Stimulated activated CD8-positive, alpha-beta memory T cell treated with anti-CD3 and anti-CD28 coated beads, Interleukin-12 subunit alpha, Interleukin-12 subunit beta, amount 100 ng/mL, for 4 hours (primary cell): Measurements from ENCODE around the gene MCRS1.
A peak's percentile ranks its signal among the peaks of the same experiment; 100 is the strongest.
"Not testable (repeated sequence)": the region's sequence is repeated elsewhere in the genome, so short reads cannot be mapped to it uniquely, and the experiment has no call there.

Source experiments
- DNase-seq: peaks from one replicate; pipeline ENCODE4 v3.0.0-alpha.2; 2020; ENCODE audit warnings: low read depth

The MCRS1 gene

GRCh38 chr12:49567611-49568441 lies at the start of gene MCRS1:
Gene MCRS1, minus strand, starts transcription at chr12:49568142. Its CDS starts 1,411 bp downstream, at chr12:49566731.
- peak; percentile 80 for DNase-seq

DNA sequence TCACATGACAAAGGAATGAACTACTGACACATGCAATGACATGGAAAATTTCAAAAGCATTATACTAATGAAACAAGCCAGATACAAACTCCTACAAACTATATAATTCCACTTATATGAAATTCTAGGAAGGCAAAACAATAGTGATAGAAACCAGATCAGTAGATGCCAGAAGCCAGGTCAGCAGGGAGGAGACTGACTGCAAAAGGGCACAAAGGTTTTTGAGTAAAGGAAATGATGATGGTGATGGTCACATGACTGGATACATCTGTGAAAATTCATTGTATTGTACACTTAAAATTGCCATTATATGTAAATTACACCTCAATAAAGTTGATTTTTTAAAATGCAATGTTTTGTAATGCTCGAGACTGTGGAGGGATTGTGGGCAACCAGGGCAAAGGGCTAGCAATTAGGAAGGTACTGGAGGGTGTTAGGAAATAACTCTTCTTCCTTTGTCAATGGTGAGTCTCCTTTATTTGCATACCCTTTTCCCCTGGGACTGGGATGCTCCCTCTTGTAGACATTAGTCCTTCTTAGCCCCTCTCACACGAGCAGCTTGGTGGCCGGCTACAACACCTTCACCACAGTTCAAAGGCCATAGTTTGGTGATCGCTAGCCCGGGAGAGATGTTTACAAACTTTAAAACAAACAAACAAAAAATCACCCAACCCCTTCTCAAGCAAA lies 48.7 kb upstream of the MCRS1 start:
- DNase-seq = no peak

- no peak for DNase-seq
Measured at GRCh38 chr12:49615725-49616124, 47.8 kb upstream of the MCRS1 start.

DNA sequence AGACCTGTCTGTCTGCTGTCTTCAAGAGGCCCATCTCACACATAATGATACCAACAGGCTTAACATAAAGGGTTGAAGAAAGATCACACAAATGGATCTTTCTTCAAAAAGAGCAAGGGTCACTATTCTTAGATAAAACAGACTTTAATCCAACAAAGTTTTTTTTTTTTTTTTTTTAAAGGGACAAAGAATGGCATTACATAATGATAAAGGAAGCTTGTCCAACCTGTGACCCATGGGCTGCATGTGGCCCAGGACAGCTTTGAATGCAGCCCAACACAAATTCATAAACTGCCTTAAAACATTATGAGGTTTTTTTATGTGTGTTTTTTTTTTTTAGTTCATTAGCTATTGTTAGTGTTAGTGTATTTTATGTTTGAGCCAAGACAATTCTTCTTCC lies 44.3 kb upstream of the MCRS1 start:
- DNase-seq = no peak

- DNase-seq = not testable (repeated sequence)
Measured at GRCh38 chr12:49610785-49611184, 42.8 kb upstream of the MCRS1 start.

GRCh38 chr12:49609875-49610154 lies 41.9 kb upstream of the MCRS1 start:
- no peak for DNase-seq

GRCh38 chr12:49609059-49609874 lies 41.3 kb upstream of the MCRS1 start:
- no peak for DNase-seq

DNA sequence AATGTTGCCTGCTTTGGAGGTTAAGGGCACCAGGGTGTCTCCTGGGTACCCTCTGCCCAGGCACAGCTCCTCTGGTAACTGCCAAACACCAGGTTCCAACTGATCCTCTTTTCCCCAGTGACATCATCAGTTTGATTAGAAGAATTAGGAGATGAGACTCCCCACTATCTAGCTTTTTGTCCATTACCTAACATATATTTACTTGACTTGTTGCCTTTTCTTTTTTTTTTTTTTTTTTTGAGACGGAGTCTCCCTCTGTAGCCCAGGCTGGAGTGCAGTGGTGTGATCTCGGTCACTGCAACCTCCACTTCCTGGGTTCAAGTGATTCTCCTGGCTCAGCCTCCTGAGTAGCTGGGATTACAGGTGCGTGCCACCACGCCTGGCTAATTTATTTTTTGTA lies 37.6 kb upstream of the MCRS1 start, which contains the start of gene FAM186B:
Gene FAM186B (minus strand): TSS at position 101 of the 400 bp plus-strand sequence. CDS start 162 bp downstream, outside the sequence.
- not testable (repeated sequence) for DNase-seq

GRCh38 chr12:49604856-49605255 lies 36.9 kb upstream of the MCRS1 start:
- no peak for DNase-seq

DNA sequence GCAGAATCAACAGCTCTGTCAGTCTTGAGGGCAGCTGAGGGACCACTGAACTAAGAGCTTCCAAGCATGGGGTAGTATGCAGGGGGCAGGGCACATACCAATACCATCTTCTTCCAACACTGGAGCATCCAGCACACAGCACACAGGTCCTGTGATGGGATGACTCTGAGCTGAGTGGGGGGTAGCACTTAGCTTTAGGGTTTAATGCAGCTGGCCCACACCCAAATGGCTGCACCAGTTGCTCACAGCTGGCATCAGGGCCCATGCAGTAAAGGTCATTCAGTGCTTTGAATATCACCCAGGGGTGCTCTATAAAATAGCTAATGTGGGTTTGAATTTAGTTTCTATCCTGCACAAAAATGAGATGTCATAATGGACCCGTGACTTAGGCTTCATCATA lies 35.8 kb upstream of the MCRS1 start:
- no peak for DNase-seq

GRCh38 chr12:49599961-49600360 lies 32.0 kb upstream of the MCRS1 start:
- no peak for DNase-seq

DNA sequence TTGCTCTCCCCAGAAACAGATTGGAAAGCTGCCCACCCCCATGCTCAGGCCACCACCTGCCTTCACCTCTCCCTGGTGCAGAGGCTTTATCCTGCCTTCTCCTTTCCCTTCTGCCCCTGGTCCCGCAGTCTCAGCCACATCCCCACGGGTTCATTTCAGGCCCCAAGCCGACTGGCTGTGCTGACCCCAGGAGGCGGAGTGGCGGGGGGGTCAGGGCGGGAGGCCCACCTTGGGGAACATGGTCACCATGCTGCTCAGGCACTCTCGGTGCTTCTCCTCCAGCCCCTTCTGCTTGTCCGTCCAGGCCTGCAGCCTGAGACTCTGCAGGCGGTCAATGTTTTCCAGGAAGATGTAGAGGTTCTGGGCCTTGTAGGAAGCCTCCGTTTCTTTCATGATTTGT lies 30.6 kb upstream of the MCRS1 start:
- no peak for DNase-seq

GRCh38 chr12:49588721-49589516 lies 21.0 kb upstream of the MCRS1 start:
- DNase-seq = no peak

DNA sequence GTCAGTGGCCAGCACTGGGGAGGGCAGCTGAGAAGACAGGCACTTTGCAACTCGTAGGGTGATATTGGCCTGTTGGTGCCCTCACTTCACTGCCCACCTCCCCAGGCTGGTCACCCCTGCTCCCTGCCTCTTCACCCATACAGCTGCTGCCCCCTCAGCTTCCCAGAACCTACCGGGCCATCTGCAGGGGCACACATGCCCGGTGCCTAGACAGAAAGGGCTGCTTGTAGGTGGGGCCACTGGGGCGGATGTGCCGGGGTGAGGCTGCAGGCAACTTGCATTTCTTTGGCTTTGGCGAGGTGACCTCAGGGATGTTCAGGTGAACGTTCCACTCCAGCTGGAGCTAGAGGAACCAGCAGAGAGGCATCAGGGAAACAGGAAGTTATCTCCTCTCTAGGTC lies 20.3 kb upstream of the MCRS1 start:
- no peak for DNase-seq

DNA sequence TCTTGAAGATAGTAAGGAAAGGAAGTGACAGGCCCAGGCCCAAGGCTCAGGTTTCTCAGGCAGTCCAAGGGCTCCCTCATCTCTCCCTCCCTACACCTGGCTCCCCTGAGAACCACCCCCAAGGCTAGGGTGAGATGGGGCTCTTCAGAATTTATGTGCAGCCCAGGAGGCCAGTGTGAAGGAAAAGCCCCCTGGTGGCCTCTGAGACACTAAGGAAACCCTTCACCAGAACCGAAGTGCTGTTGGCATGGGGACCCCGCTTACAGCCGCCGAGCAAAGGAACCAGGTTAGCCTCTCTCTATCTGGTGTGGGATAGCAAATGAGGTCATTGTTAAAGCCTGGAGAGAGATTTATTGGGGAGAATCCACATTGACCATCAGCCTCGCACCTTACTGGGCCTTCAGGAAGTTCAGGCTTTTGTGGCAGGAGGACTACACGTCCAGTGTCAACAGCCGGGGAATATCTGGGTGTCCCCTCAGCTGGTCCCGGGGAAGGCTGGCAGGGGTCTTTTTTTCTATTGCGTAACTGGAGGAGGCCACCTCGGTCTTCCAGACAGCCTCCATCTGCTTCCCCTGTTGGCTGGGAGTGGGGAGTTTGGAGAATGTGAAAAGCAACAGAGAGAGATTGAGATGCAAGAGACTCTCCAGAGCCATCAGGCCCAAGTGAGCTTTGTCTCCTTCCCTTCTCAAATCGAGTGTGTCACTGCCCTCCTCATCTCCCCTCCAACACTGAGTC lies 19.4 kb upstream of the MCRS1 start:
- no peak for DNase-seq

GRCh38 chr12:49585477-49586459 lies 17.8 kb upstream of the MCRS1 start:
- DNase-seq = no peak

- no peak for DNase-seq
Measured at GRCh38 chr12:49584591-49584990, 16.6 kb upstream of the MCRS1 start.

DNA sequence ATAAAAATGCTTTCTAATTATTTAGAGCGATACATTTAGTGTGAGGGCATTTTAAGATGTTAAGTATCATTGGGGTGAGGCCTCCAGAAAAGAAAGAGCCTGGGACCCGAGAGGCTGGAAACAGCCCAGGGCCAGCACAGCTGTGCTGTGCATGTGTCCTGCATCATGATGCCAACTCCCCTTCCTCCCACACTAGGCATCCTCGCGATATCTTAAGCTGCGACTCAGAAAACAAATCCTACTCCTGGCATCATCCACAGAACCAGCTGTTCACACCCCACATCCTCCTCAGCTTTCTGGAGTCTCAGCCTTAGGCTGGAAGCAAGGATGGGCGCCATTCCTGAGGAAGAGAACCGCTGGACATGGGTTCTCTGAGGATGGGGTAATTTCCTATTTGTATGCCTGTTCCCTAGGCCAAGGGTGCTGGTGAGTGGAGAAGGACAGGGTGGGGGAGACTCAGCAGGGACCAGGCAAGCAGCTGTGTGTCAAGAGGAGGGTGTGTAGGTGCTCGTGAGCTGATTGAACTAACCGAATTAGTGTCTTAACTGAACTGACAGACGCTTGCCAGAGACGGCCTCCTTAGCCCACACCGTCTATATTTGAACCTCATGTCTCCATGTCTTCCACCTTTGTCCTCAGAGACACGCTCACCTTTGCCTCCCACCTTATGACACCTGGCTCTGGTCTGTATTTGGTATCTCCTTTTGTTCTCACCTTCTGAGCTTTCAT lies 15.6 kb upstream of the MCRS1 start:
- DNase-seq = no peak

DNA sequence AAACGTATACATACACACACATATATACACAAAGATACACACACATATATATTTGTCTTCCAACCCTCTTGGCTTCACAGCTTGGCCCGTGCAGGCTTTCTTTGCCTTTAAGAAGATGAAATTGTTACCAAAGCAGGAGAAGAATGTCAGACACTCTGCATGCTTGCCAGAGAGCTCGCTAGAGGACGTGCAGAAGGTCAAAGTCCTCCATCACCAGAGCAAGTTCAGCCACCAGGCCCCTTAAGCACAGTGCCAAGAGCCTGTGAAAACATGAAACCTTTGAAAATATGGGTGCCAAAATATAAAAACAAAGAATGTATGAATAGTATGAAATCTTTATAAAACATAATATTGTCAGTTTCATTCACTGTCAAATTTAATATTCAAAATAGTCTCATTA lies 14.9 kb upstream of the MCRS1 start:
- no peak for DNase-seq
